NCI-H2227 treated with DMSO at 0.1 percent for 48 hours (cell line): ENCODE data around the gene ETS2.

Experiments
- DNase-seq: peaks from one replicate; lab custom pipeline; 2025; lab: John Stamatoyannopoulos, UW

Gene ETS2

GRCh38 chr21:38780879-38781278, 24.9 kb upstream of the ETS2 start:
- no peak for DNase-seq

GRCh38 chr21:38784458-38785266, 21.1 kb upstream of the ETS2 start:
- DNase-seq = no peak

- no peak for DNase-seq
These were observed 20.2 kb upstream of the ETS2 start for GRCh38 chr21:38785483-38785882.

GRCh38 chr21:38787016-38787415, 18.7 kb upstream of the ETS2 start:
- no peak for DNase-seq

GRCh38 chr21:38787461-38788274, 18.1 kb upstream of the ETS2 start:
- no peak for DNase-seq

GRCh38 chr21:38788275-38788905, 17.3 kb upstream of the ETS2 start:
- DNase-seq = no peak

- DNase-seq = no peak
These were observed 16.5 kb upstream of the ETS2 start for GRCh38 chr21:38789275-38789674.

GRCh38 chr21:38790059-38790458, 15.7 kb upstream of the ETS2 start:
- DNase-seq = no peak

- DNase-seq = no peak
These were observed 14.8 kb upstream of the ETS2 start for GRCh38 chr21:38790961-38791360.

- DNase-seq = no peak
These were observed 12.9 kb upstream of the ETS2 start for GRCh38 chr21:38792676-38793459.

GRCh38 chr21:38793926-38794713, 11.6 kb upstream of the ETS2 start:
- DNase-seq = no peak

- no peak for DNase-seq
These were observed 10.8 kb upstream of the ETS2 start for GRCh38 chr21:38794978-38795377.

GRCh38 chr21:38795475-38795874, 10.3 kb upstream of the ETS2 start:
- DNase-seq = no peak

- no peak for DNase-seq
These were observed 9.3 kb upstream of the ETS2 start for GRCh38 chr21:38796424-38796823.

GRCh38 chr21:38797470-38797869, 8.3 kb upstream of the ETS2 start:
- no peak for DNase-seq

- no peak for DNase-seq
These were observed 7.6 kb upstream of the ETS2 start for GRCh38 chr21:38798081-38798480.

- DNase-seq = no peak
These were observed 7.2 kb upstream of the ETS2 start for GRCh38 chr21:38798481-38798882.

- no peak for DNase-seq
These were observed 5.5 kb upstream of the ETS2 start for GRCh38 chr21:38800046-38800758.

GRCh38 chr21:38800924-38801744, 4.6 kb upstream of the ETS2 start:
- no peak for DNase-seq
